Head of caudate nucleus (tissue), 42 donors: ENCODE results near the gene FREM2.

Experiments used
- DNase-seq, 42 donors: peaks; one replicate each; pipeline versions ENCODE4 v3.0.0 to v3.0.0-alpha.2; 2020 to 2021; ENCODE audit warnings: mixed read lengths in 7 of 42
- intact Hi-C: fragments of 100-400 bp; cut with DNase I; formaldehyde crosslinking; loops from one replicate; pipeline ENCODE4 v1.15.0; 2022

The FREM2 gene

GRCh38 chr13:38921081-38921480 lies 234.2 kb downstream of the FREM2 start:
- no peak for DNase-seq
- intact Hi-C loops = no loop called here

- intact Hi-C loops = no loop called here
- DNase-seq = no peak
Observed at GRCh38 chr13:38922170-38922569, 235.3 kb downstream of the FREM2 start.

- intact Hi-C loops = no loop called here
- no peak for DNase-seq
Observed at GRCh38 chr13:38933786-38934185, 246.9 kb downstream of the FREM2 start.
